ENCODE results near the gene CEP164.

GRCh38 chr11:117366248-117366647 lies 38.6 kb downstream of the CEP164 start:
- TF ChIP-seq EZH2 (IDR thresholded peaks at IDR 0.05; ENCODE audit: low read depth) (no peak), CTCF (conservative IDR thresholded peaks at IDR 0.05) (no peak)
